OCI-LY1 (cell line): ENCODE data around the gene MRPL39.

Experiments
- CTCF ChIP-seq: fragments of 200-600 bp; sonication (generic), shearing (Covaris generic); IDR thresholded peaks from 2 replicates; pipeline ENCODE4 v1.5.1; 2017; ENCODE audit warnings: mild to moderate bottlenecking, antibody characterized with exemption, low read length, moderate library complexity, mixed read lengths
- EZH2 ChIP-seq: fragments of 200-600 bp; sonication (generic), shearing (Covaris generic); IDR thresholded peaks from 2 replicates; pipeline ENCODE4 v1.8.0; 2017; ENCODE audit warnings: borderline replicate concordance, mixed run types, mild to moderate bottlenecking, antibody characterized with exemption, low read length, moderate library complexity, mixed read lengths

DNA sequence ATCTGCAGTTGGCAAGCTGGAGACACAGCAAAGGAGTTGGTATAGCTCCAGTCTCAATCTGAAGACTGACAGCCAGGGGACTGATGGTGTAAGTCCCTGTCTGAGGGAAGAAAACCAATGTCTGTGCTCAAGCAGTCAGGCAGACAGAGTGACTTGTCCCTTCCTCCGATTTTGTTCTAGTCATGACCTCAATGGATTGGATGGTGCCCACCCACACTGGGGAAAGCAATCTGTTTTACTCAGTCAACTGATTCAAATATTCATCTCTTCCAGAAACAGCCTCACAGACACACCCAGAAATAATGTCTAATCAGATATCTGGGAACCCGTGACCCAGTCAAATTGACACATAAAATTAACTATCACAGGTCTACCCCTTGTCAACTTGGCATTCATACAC lies 11.9 kb upstream of the MRPL39 start:
- no peak for TF ChIP-seq CTCF
- no peak for TF ChIP-seq EZH2
